ENCODE data around the gene TGIF2.
A peak's percentile ranks its signal among the peaks of the same experiment; 100 is the strongest.

The TGIF2 gene

GRCh38 chr20:36573103-36573797, at the start of gene TGIF2:
Gene TGIF2, plus strand, starts transcription at chr20:36573597. Its CDS starts 5,178 bp downstream, at chr20:36578775.
- peak; percentile 91 for DNase-seq

- no peak for DNase-seq
Measured at GRCh38 chr20:36525620-36526365, 47.6 kb upstream of the TGIF2 start.

DNA sequence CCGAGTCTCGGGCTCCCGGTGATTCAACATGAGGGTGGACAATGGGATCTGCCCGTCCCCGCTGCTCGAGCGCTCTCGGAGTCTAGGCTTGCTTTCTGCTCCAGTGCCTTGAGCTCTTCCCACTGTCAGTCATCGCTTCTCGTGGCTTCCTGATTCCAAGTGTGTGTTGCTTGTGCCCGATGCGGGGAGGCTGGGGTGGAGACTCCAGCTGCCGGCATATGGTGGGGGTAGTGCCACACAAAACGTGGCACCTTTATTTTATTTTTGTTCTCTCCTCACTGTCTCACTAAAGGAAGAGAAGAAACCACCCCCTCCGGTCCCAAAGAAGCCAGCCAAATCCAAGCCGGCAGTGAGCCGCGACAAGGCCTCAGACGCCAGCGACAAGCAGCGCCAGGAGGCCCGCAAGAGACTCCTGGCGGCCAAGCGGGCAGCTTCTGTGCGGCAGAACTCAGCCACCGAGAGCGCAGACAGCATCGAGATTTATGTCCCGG, 46.8 kb upstream of the TGIF2 start:
- DNase-seq: no peak

- no peak for DNase-seq
Measured at GRCh38 chr20:36527331-36528125, 45.9 kb upstream of the TGIF2 start.

DNA sequence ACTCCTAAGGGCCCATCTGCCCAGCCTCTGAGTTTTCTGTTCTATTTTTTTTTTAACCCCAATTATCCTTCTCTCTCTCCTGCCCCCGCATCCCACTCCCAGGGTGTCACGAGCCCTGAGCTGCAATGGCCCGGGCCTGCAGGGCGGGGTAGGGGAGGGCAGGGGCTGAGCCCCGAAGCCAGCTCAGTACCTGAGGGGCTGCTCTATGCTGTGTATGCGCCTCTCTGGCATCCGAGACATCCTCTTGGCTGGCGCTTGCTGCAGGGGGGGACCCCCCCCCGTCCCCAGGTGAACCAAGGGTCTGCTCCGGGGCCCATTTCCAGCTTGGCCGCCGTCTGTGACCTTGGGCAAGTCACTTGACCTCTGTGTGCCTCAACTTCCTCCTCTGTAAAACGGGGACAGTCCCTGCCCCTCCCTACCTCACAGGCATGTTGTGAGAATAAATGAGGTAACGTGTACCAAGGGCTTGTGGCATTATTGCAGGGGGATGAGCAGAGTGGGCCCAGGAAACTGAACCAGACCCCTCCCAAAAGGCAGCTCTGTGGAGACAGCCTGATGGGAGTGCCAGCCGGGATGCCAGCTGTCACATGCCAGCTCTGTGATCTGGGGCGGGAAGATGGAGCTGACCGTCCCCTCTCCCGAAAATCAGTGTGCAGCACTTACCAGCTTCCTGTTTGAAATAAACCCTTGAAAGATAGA, 45.1 kb upstream of the TGIF2 start:
- DNase-seq: no peak

GRCh38 chr20:36528875-36529417, 44.5 kb upstream of the TGIF2 start:
- DNase-seq: no peak

DNA sequence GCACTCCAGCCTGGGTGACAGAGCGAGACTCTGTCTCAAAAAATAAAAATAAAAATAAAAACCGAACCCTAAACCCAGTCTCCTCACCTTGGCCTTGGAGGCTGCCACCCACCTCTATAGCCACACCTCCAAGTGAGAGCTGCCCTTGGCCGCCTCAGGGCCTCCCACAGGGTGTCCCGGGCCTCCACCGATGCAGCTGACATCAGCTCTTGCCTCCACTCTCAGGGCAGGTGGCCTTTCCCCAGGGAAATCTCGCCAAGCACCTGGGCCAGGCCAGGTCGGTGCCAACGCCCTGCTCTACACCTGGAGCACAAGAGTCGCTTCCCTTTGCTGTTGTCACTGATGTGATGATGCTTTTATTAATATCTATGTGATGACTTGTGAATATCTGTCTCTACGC, 41.0 kb upstream of the TGIF2 start:
- DNase-seq: peak; percentile 65

DNA sequence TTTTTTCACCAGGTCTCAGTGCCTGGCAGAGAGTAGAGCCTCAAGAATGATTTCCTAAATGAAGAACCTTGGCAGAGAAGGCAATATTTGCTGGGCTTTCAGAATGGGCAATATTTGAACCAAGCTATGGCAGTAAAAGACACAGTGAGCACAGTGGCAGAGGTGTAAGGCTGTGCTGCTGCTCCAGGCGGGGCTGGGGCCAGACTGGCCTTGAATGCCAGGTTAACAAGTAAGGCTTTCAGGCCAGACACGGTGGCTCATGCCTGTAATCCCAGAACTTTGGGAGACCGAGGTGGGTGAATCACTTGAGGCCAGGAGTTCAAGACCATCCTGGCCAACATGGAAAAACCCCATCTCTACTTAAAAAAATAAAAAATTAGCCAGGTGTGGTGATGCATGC, 40.6 kb upstream of the TGIF2 start:
- DNase-seq: no peak

GRCh38 chr20:36538026-36538722, 35.2 kb upstream of the TGIF2 start:
- DNase-seq: no peak

- no peak for DNase-seq
Measured at GRCh38 chr20:36540551-36541211, 32.7 kb upstream of the TGIF2 start.

- DNase-seq: peak; percentile 77
Measured at GRCh38 chr20:36541227-36541767, 32.1 kb upstream of the TGIF2 start, which contains the start of gene MYL9. Gene MYL9, plus strand, starts transcription at chr20:36541519. Its CDS starts 3,366 bp downstream, at chr20:36544885.

- peak; percentile 47 for DNase-seq
Measured at GRCh38 chr20:36541768-36542488, 31.5 kb upstream of the TGIF2 start.

DNA sequence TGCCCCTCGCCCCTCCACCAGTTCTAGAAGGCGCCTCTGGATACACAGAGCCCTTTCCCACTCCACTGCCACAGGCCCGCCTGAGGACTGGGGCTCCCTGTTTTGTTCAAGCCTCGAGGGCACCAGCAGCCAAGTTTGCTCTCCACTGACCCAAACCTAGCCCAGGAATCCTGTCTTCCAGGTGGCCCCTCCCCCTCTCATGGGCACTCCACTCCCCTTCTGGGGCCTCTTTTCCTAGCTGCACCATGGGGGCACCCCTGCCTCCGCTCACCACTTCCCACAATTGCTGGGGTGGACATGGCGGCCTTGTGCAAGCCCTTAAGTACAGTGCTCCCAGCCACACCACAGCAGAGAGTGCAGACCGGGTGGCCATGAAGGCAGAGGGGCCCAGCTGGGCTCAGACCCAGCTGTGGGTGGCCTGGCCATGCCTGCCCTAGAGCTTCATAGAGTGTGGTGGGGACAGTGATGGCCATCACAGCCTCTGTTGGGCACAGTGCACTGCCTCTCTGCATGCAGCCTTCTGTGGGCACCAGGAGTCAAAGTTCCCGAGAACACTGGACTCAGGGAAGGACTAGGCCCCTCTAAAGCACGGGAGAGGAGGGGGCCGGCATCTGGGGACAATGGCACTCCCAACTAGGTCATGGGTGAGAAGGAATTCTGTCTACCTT, 30.7 kb upstream of the TGIF2 start:
- no peak for DNase-seq

DNA sequence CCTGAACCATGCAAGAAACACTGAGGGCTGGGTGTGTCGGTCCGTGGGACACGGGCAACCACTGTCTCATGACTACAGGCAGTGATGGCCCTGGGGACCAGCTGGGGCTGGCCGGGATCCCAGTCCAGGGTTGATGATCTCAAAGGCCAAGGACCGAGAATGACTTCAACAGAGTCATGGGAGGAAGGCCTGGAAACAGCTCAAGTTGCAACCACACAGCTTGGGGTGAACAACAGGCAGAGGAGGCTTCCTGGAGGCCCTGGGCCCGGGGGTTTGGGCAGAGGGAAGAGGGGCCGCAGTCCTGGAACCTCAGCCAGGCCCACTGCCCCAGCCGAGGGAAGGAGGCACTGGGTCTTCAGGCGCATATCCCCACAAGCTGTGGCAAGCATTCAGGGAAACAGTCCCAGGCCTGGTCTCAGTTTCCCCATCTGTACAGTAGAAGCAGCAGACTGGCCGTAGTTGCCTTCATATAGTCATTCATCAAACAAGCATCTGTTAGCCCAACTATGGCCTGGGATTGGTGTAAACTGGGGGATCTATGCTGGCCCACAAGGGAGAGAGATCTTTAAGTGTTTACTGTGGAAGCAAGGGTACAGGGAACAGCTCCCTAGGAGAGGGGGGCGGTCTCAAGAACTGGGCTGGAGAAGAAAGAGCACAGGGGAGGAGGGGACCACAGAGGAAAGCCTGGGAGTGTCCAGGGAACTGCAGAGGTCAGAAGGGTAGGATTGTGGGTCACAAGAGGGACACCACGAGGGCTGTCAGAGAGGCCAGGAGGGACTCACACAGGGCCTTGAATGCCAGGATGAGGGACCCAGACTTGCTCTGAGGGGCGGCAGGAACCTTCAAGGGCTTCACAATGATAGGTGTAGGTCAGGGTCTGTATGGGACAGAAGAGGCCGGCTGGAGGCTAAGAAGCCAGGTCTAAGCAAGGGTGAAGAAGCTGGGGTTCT, 29.9 kb upstream of the TGIF2 start:
- DNase-seq: no peak

- no peak for DNase-seq
Measured at GRCh38 chr20:36544134-36545018, 29.0 kb upstream of the TGIF2 start.

DNA sequence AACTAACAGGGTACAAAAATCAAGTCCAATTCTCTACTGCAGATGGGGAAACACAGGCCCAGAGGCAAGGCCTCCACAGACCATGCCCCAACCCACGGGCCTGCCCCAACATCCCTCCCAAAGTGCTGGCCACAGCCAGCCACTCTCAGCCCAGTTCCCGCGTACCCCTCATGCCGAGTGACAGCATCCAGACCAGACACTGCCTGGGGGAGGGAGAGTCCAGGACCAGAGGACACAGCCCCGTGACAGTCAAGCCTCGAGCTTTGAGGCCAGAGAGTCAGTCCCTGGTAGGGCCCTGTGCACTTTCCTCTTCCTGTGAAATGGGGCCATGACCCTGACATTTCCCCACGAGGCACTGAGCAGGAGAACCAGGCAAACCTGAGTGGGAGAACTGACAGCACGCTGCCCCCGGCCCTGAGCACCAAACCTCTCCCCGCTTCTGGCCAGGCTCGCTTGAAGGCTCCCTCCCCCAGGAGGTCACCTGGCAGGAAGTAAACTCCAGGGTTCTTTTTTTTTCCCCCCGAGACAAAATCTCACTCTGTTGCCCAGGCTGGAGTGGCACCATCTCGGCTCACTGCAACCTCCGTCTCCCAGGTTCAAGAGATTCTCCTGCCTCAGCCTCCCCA, 27.2 kb upstream of the TGIF2 start:
- no peak for DNase-seq

All from DMS53 (cell line).